OCI-LY3 (cell line): Measurements from ENCODE around the gene CHST2.

Source experiments
- H2AFZ ChIP-seq: fragments of 200-600, 300-600 bp; shearing (Covaris generic); 2 replicates; pipeline ENCODE4 v1.6.0; 2014; ENCODE audit warnings: antibody characterized with exemption, low read depth, low read length
- H3K27ac ChIP-seq: fragments of 200-600, 300-600 bp; sonication (generic); 2 replicates; pipeline ENCODE4 v1.5.1; 2014; ENCODE audit warnings: mild to moderate bottlenecking, low read length, moderate library complexity, mixed read lengths
- H3K27me3 ChIP-seq: fragments of 200-600, 300-600 bp; sonication (generic); 2 replicates; pipeline ENCODE4 v1.6.1; 2014; ENCODE audit warnings: low read depth, low read length, mixed read lengths
- H3K36me3 ChIP-seq: fragments of 200-600, 300-600 bp; sonication (generic); replicated peaks from 2 replicates; pipeline ENCODE3; 2014; ENCODE audit warnings: low read depth, low read length, mixed read lengths
- H3K4me1 ChIP-seq: fragments of 300-600, 200-600 bp; sonication (generic); 2 replicates; pipeline ENCODE4 v1.6.1; 2014; ENCODE audit warnings: low read length, mixed read lengths
- H3K4me2 ChIP-seq: fragments of 200-600, 300-600 bp; sonication (generic); 2 replicates; pipeline ENCODE4 v1.6.1; 2014; ENCODE audit warnings: low read length, mixed read lengths
- H3K4me3 ChIP-seq: fragments of 300-600, 200-600 bp; sonication (generic); 2 replicates; pipeline ENCODE4 v1.5.1; 2014; ENCODE audit warnings: antibody characterized with exemption, mild to moderate bottlenecking, low read length, moderate library complexity
- H3K79me2 ChIP-seq: fragments of 300-600, 200-600 bp; shearing (Covaris generic); 2 replicates; pipeline ENCODE4 v1.6.1; 2014; ENCODE audit warnings: mild to moderate bottlenecking, low read length, mixed read lengths
- H3K9ac ChIP-seq: fragments of 300-600, 200-600 bp; shearing (Covaris generic); 2 replicates; pipeline ENCODE4 v1.6.0; 2014; ENCODE audit warnings: mild to moderate bottlenecking, low read length, moderate library complexity
- H3K9me3 ChIP-seq: fragments of 200-600, 300-600 bp; shearing (Covaris generic); 2 replicates; pipeline ENCODE4 v1.6.1; 2014; ENCODE audit warnings: low read length, mixed read lengths; ENCODE audit not compliant: insufficient read depth
- H4K20me1 ChIP-seq: fragments of 200-600, 300-600 bp; sonication (generic); 2 replicates; pipeline ENCODE4 v1.6.1; 2016; ENCODE audit warnings: low read length, mixed read lengths; ENCODE audit not compliant: insufficient read depth
- CTCF ChIP-seq: fragments of 200-600, 300-600 bp; sonication (generic); IDR thresholded peaks from 2 replicates; pipeline ENCODE4 v1.5.1; 2014; ENCODE audit warnings: antibody characterized with exemption, low read length, low read depth
- EZH2phosphoT487 ChIP-seq: fragments of 200-600 bp; shearing (Covaris generic); IDR thresholded peaks from 2 replicates; pipeline ENCODE4 v1.6.1; 2018; ENCODE audit warnings: antibody characterized with exemption, mixed run types, low read depth

Gene CHST2

GRCh38 chr3:143083781-143084180 is 35.8 kb upstream of the CHST2 start:
- Histone ChIP-seq H3K36me3 (no peaks in the 10 kb centered on the region), H3K4me3 (no peak overlapping the region), H3K27ac (no peak overlapping the region), H3K9ac (no peak overlapping the region), H3K9me3 (peaks cover 9% of the 10 kb centered on the region; the same call in 1 of the 2 replicates), H3K79me2 (no peaks in the 10 kb centered on the region), H4K20me1 (no peaks in the 10 kb centered on the region), H3K4me1 (peaks cover 25% of the 10 kb centered on the region), H3K27me3 (no peaks in the 10 kb centered on the region), H2AFZ (no peak overlapping the region), H3K4me2 (no peak overlapping the region)
- TF ChIP-seq EZH2phosphoT487 (no peak), CTCF (no peak)

- peaks cover 11% of the 10 kb centered on the region; the same call in 1 of the 2 replicates for H3K9me3 ChIP-seq
- peaks cover 25% of the 10 kb centered on the region for H3K4me1 ChIP-seq
- H3K27me3 ChIP-seq = no peaks in the 10 kb centered on the region
- H3K79me2 ChIP-seq = no peaks in the 10 kb centered on the region
- no peaks in the 10 kb centered on the region for H3K36me3 ChIP-seq
- TF ChIP-seq EZH2phosphoT487 (no peak), CTCF (no peak)
- no peak overlapping the region for H2AFZ ChIP-seq
- no peak overlapping the region for H3K9ac ChIP-seq
- no peak overlapping the region for H3K4me2 ChIP-seq
- H4K20me1 ChIP-seq = no peaks in the 10 kb centered on the region
- no peak overlapping the region for H3K27ac ChIP-seq
- no peak overlapping the region for H3K4me3 ChIP-seq
Observed at GRCh38 chr3:143084856-143085731, 34.5 kb upstream of the CHST2 start.

DNA sequence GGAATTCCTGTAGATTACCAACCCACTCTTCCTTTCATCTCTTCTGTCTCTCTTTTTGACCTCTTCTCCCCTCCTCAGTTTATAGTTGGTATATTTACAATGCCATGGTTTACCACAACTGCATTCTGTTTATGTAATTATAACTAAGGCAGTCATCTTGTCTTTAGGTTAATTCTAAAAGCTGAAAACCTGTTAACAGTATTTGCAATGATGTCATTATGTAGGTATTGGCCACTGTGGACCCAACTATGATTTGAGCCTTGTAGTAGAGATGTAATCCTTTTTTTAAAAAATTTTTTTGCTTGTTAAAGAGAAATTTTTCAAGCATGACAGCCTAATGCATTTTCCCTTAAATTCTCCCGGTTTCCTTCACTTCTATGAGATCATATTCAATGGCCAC is 30.7 kb upstream of the CHST2 start:
- Histone ChIP-seq H3K9ac (no peak overlapping the region), H3K4me3 (no peak overlapping the region), H3K27me3 (no peaks in the 10 kb centered on the region), H2AFZ (no peak overlapping the region), H3K9me3 (peaks cover 11% of the 10 kb centered on the region; the same call in 1 of the 2 replicates), H3K79me2 (no peaks in the 10 kb centered on the region), H3K27ac (no peak overlapping the region), H4K20me1 (no peaks in the 10 kb centered on the region), H3K4me1 (peaks cover 3% of the 10 kb centered on the region; the same call in 1 of the 2 replicates), H3K4me2 (no peak overlapping the region), H3K36me3 (no peaks in the 10 kb centered on the region)
- TF ChIP-seq EZH2phosphoT487 (no peak), CTCF (no peak)

- Histone ChIP-seq H3K4me2 (no peak overlapping the region), H2AFZ (no peak overlapping the region), H3K4me1 (peaks cover 2% of the 10 kb centered on the region; the same call in 1 of the 2 replicates), H3K9ac (no peak overlapping the region), H3K27ac (no peak overlapping the region), H4K20me1 (no peaks in the 10 kb centered on the region), H3K79me2 (no peaks in the 10 kb centered on the region), H3K4me3 (no peak overlapping the region), H3K9me3 (peaks cover 6% of the 10 kb centered on the region; the same call in 1 of the 2 replicates), H3K27me3 (no peaks in the 10 kb centered on the region), H3K36me3 (no peaks in the 10 kb centered on the region)
- TF ChIP-seq EZH2phosphoT487 = no peak
- no peak for TF ChIP-seq CTCF
Observed at GRCh38 chr3:143089965-143090364, 29.6 kb upstream of the CHST2 start.
